ENCODE measurements around the gene BCAR3. TPM values are rescaled to one million over a fixed set of nuclear protein-coding genes. Genes with fewer than 3 reads are reported as not detected.
"Not testable (repeated sequence)": the region's sequence is repeated elsewhere in the genome, so short reads cannot be mapped to it uniquely, and the experiment has no call there.

The BCAR3 gene
- total RNA-seq, 1 donor from 2014 or later: 16.8 TPM

- DNase-seq (ENCODE audit: low spot score): no peak
- ATAC-seq: no peak
Measured at GRCh38 chr1:93603106-93603505, 78.5 kb downstream of the BCAR3 start.

- ATAC-seq: no peak
- DNase-seq (ENCODE audit: low spot score): no peak
Measured at GRCh38 chr1:93602101-93602500, 79.5 kb downstream of the BCAR3 start.

GRCh38 chr1:93601686-93602085, 80.0 kb downstream of the BCAR3 start:
- no peak for ATAC-seq
- DNase-seq (ENCODE audit: low spot score): no peak

- peak; percentile 60 for DNase-seq (ENCODE audit: low spot score)
Measured at GRCh38 chr1:93600663-93601062, 81.0 kb downstream of the BCAR3 start.

GRCh38 chr1:93599479-93599878, 82.2 kb downstream of the BCAR3 start:
- no peak for DNase-seq (ENCODE audit: low spot score)
- peak; percentile 33 for ATAC-seq

More at GRCh38 chr1:93600663-93601062, 81.0 kb downstream of the BCAR3 start:
- ATAC-seq: peak; percentile 71

- DNase-seq (ENCODE audit: low spot score) (no peak), ATAC-seq (peak; percentile 15)
Measured at GRCh38 chr1:93598861-93599439, 82.7 kb downstream of the BCAR3 start.

GRCh38 chr1:93598396-93598795, 83.2 kb downstream of the BCAR3 start:
- DNase-seq (ENCODE audit: low spot score) (no peak), ATAC-seq (no peak)

GRCh38 chr1:93597709-93598108, 83.9 kb downstream of the BCAR3 start:
- no peak for ATAC-seq

GRCh38 chr1:93596329-93597089, 85.1 kb downstream of the BCAR3 start:
- no peak for DNase-seq (ENCODE audit: low spot score)
- no peak for ATAC-seq

More at GRCh38 chr1:93597709-93598108, 83.9 kb downstream of the BCAR3 start:
- DNase-seq (ENCODE audit: low spot score): no peak

- ATAC-seq (no peak), DNase-seq (ENCODE audit: low spot score) (no peak)
Measured at GRCh38 chr1:93595743-93596142, 85.9 kb downstream of the BCAR3 start.

GRCh38 chr1:93595266-93595665, 86.4 kb downstream of the BCAR3 start:
- no peak for ATAC-seq
- no peak for DNase-seq (ENCODE audit: low spot score)

- no peak for DNase-seq (ENCODE audit: low spot score)
- no peak for ATAC-seq
Measured at GRCh38 chr1:93594603-93594880, 87.1 kb downstream of the BCAR3 start.

- DNase-seq (ENCODE audit: low spot score) (no peak), ATAC-seq (no peak)
Measured at GRCh38 chr1:93593854-93594602, 87.6 kb downstream of the BCAR3 start.

GRCh38 chr1:93592551-93592949, 89.1 kb downstream of the BCAR3 start:
- ATAC-seq (peak; percentile 55), DNase-seq (ENCODE audit: low spot score) (no peak)

GRCh38 chr1:93591676-93592550, 89.7 kb downstream of the BCAR3 start:
- ATAC-seq (peak; percentile 87), DNase-seq (ENCODE audit: low spot score) (peak; percentile 92)

- ATAC-seq: peak; percentile 22
- DNase-seq (ENCODE audit: low spot score): not testable (repeated sequence)
Measured at GRCh38 chr1:93591291-93591675, 90.4 kb downstream of the BCAR3 start.

GRCh38 chr1:93588955-93589354, 92.7 kb downstream of the BCAR3 start:
- ATAC-seq: no peak
- DNase-seq (ENCODE audit: low spot score): no peak

GRCh38 chr1:93588206-93588605, 93.4 kb downstream of the BCAR3 start:
- DNase-seq (ENCODE audit: low spot score) (no peak), ATAC-seq (no peak)

GRCh38 chr1:93587354-93587753, 94.3 kb downstream of the BCAR3 start:
- DNase-seq (ENCODE audit: low spot score) (no peak), ATAC-seq (no peak)

- peak; percentile 99 for DNase-seq (ENCODE audit: low spot score)
Measured at GRCh38 chr1:93585059-93585966, 96.3 kb downstream of the BCAR3 start.

More at GRCh38 chr1:93585059-93585966, 96.3 kb downstream of the BCAR3 start:
- ATAC-seq: peak; percentile 91
